Stimulated activated naive CD4-positive, alpha-beta T cell treated with Interleukin-2 at 50 U/mL for 16 hours (primary cell): ENCODE measurements around the gene ZNF628.

Source experiments
- DNase-seq: peaks from one replicate; lab custom pipeline; 2025; lab: John Stamatoyannopoulos, UW

Gene ZNF628

DNA sequence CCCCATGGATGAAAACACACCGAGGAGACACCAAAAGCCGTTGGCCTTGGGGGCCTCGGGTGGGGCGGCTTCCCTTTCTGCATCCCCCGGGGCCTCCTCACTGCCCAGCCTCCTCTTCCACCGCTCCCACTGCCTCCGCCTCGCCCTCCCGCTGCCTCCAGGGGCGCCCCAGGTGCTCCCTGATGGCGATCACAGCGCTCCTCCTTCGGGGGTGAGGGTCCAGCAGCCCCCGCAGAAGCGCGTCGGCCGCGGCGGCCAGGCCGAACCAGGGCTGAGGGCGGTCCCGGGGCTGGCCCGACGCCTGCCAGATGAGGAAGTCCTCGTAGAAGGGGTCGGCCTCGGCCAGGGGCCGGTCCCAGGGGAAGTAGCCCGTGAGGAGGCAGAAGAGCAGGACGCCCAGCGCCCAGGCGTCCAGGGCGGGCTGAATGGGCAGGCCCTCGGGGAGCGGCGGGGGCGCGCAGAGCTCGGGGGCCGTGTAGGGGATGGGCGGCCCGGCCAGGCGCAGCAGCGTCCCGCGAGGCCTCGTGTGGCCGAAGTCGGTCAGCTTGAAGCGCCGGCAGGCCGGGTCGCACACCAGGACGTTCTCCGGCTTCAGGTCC is 53.3 kb downstream of the ZNF628 start:
- no peak for DNase-seq

DNA sequence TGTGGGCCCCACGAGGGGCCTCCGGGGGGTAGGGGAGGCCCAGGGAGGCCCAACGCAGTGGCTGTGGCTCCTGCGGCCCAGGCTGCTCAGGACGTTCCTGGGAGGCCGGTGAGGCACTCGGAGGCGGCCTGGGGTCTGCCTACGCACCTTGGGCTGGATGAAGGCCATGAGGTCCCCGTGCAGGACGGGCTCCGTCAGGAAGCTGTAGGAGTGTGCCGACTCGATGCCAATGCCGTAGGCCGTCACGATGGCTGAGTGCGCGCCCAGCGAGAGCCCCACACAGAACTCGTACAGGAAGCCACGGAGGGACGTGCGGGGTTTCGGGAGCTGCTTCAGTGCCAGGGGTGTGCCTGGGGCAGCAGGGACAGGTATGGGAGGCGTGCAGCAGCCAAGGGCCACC is 54.6 kb downstream of the ZNF628 start:
- DNase-seq, result no peak
